Esophagus squamous epithelium (tissue), 4 donors: ENCODE results near the gene SDF2L1.

ENCODE experiments used
- POLR2A ChIP-seq, 4 donors: fragments of 450-650 bp; IDR thresholded peaks; one replicate each; pipeline ENCODE4 v1.6.1; 2017; ENCODE audit warnings: antibody characterized with exemption in 4 of 4, mild to moderate bottlenecking in 4 of 4, moderate library complexity in 3 of 4
- TF ChIP-seq, protein P1 (sequence below), 6 experiments: fragments of 450-650 bp in 4 of 6; fragments of 200-600 bp in 2 of 6; sonication (generic) in 2 of 6; IDR thresholded peaks; one replicate each; pipeline ENCODE4 v1.5.1; 2016 to 2019; ENCODE audit warnings: antibody characterized with exemption in 6 of 6, mild to moderate bottlenecking in 4 of 6, moderate library complexity in 4 of 6

DNA sequence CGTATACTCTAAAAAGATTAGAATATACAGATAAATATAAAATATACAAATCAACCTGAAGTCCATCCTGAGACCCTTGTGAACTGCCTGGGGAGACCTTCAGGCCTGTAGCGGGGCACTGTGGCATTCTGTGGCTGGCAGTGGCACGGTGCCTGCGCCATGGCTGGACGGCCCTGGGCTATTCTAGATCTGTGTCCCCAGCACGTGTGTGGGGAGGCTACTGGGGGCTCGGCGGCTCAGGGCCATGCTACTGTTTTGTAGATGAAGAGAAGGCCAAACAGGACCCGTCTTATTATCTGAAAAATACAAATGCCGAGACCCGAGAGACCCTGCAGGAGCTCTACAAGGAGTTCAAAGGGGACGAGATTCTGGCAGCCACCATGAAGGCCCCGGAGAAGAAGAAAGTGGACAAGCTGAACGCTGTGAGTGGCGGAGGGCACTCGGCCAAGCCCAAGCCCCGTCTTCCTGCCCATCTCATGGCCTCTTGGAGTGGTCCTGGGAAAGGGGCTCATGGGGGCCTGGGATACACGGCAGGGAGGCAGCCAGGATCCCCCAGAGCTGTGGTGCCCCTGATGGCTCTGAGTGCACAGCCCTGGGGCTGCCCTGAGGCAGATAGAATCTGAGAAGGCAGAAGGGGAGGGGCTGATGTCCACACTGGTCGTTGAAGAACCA, 42.5 kb downstream of the SDF2L1 start:
- no peak for TF ChIP-seq POLR2A (IDR thresholded peaks at IDR 0.05)
- TF ChIP-seq, protein P1, sequence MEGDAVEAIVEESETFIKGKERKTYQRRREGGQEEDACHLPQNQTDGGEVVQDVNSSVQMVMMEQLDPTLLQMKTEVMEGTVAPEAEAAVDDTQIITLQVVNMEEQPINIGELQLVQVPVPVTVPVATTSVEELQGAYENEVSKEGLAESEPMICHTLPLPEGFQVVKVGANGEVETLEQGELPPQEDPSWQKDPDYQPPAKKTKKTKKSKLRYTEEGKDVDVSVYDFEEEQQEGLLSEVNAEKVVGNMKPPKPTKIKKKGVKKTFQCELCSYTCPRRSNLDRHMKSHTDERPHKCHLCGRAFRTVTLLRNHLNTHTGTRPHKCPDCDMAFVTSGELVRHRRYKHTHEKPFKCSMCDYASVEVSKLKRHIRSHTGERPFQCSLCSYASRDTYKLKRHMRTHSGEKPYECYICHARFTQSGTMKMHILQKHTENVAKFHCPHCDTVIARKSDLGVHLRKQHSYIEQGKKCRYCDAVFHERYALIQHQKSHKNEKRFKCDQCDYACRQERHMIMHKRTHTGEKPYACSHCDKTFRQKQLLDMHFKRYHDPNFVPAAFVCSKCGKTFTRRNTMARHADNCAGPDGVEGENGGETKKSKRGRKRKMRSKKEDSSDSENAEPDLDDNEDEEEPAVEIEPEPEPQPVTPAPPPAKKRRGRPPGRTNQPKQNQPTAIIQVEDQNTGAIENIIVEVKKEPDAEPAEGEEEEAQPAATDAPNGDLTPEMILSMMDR (IDR thresholded peaks at IDR 0.05) = no peak
